Dermis blood vessel endothelial cell (primary cell): Measurements from ENCODE around the gene OAT. TPM values are rescaled to one million over a fixed set of nuclear protein-coding genes. Genes with fewer than 3 reads are reported as not detected.

ENCODE experiments used
- DNase-seq: peaks from one replicate; pipeline ENCODE4 v3.0.0; 2010
- total RNA-seq: library from RNA; depleted of rRNA; stranded (reverse); fragments of >200 nt; gene quantifications from 2 replicates; pipeline ENCODE4 v1.2.3, GENCODE V29; 2014

OAT gene
- total RNA-seq, result 107 and 122 TPM in 2 replicates

- peak; percentile 97 for DNase-seq
Observed at GRCh38 chr10:124418726-124419501, at the start of gene OAT. TSS of gene OAT (minus strand) at chr10:124418923. CDS start at chr10:124412171, 6,752 bp downstream.

GRCh38 chr10:124467165-124467564 lies 48.4 kb upstream of the OAT start:
- no peak for DNase-seq

- DNase-seq, result no peak
Observed at GRCh38 chr10:124465777-124466488, 47.2 kb upstream of the OAT start.

GRCh38 chr10:124465003-124465776 lies 46.5 kb upstream of the OAT start:
- no peak for DNase-seq

GRCh38 chr10:124464028-124464965 lies 45.6 kb upstream of the OAT start:
- DNase-seq, result no peak

GRCh38 chr10:124462348-124462695 lies 43.6 kb upstream of the OAT start:
- no peak for DNase-seq

- peak; percentile 84 for DNase-seq
Observed at GRCh38 chr10:124461642-124462347, 43.1 kb upstream of the OAT start, which contains the start of gene LHPP. TSS of gene LHPP (plus strand) at chr10:124461823. CDS start at chr10:124461863, 40 bp downstream.

GRCh38 chr10:124460144-124460543 lies 41.4 kb upstream of the OAT start:
- DNase-seq, result no peak

GRCh38 chr10:124459395-124459794 lies 40.7 kb upstream of the OAT start:
- no peak for DNase-seq

- no peak for DNase-seq
Observed at GRCh38 chr10:124458889-124459288, 40.2 kb upstream of the OAT start.

- no peak for DNase-seq
Observed at GRCh38 chr10:124458473-124458872, 39.8 kb upstream of the OAT start.

- no peak for DNase-seq
Observed at GRCh38 chr10:124455441-124455840, 36.7 kb upstream of the OAT start.

- DNase-seq, result no peak
Observed at GRCh38 chr10:124453960-124454610, 35.4 kb upstream of the OAT start.

GRCh38 chr10:124451276-124451675 lies 32.6 kb upstream of the OAT start:
- DNase-seq, result no peak

- DNase-seq, result no peak
Observed at GRCh38 chr10:124450783-124451057, 32.0 kb upstream of the OAT start.

- no peak for DNase-seq
Observed at GRCh38 chr10:124450012-124450782, 31.5 kb upstream of the OAT start, which contains the start of gene NKX1-2. TSS of gene NKX1-2 (minus strand) at chr10:124450035. CDS start at chr10:124449943, 92 bp downstream.

GRCh38 chr10:124449170-124450011 lies 30.7 kb upstream of the OAT start:
- DNase-seq, result no peak

- no peak for DNase-seq
Observed at GRCh38 chr10:124448696-124449169, 30.0 kb upstream of the OAT start.
